ENCODE data around the gene LAMA1.

GRCh38 chr18:7068871-7069590, 48.6 kb downstream of the LAMA1 start:
- no peak for TF ChIP-seq CTCF (IDR thresholded peaks at IDR 0.05; ENCODE audit: extremely low read depth in 1 of 2, insufficient read depth in 1 of 2, low read depth in 1 of 2, low read length in 2 of 2)
- TF ChIP-seq POLR2A (IDR thresholded peaks at IDR 0.05; ENCODE audit: low read depth, low read length) = no peak
- TF ChIP-seq MYC (IDR thresholded peaks at IDR 0.05; ENCODE audit: low read depth, low read length) = no peak
- TF ChIP-seq EZH2 (IDR thresholded peaks at IDR 0.05; ENCODE audit: borderline replicate concordance, low read depth, low read length, severe bottlenecking) = no peak
- TF ChIP-seq POLR2AphosphoS5 (IDR thresholded peaks at IDR 0.05; ENCODE audit: insufficient read depth, low read depth, low read length) = no peak
- TF ChIP-seq MAX (IDR thresholded peaks at IDR 0.05; ENCODE audit: insufficient read depth, insufficient read length) = no peak
- no peak for TF ChIP-seq GATA2 (IDR thresholded peaks at IDR 0.05; ENCODE audit: insufficient read depth, insufficient read length, low read depth, low read length)
- no peak for TF ChIP-seq FOS (IDR thresholded peaks at IDR 0.05; ENCODE audit: borderline replicate concordance, insufficient read depth, low read length)

Measured in endothelial cell of umbilical vein (primary cell).